Measurements from ENCODE around the gene IGFBP3. TPM values are rescaled to one million over a fixed set of nuclear protein-coding genes. Genes with fewer than 3 reads are reported as not detected.
A peak's percentile ranks its signal among the peaks of the same experiment; 100 is the strongest.

Gene IGFBP3
- total and polyA plus RNA-seq, 2 of the 13 experiments (the other 11 are each of a cell fraction or from before 2014, with no cell fraction given) = 57.5 TPM; not detected in 1

DNA sequence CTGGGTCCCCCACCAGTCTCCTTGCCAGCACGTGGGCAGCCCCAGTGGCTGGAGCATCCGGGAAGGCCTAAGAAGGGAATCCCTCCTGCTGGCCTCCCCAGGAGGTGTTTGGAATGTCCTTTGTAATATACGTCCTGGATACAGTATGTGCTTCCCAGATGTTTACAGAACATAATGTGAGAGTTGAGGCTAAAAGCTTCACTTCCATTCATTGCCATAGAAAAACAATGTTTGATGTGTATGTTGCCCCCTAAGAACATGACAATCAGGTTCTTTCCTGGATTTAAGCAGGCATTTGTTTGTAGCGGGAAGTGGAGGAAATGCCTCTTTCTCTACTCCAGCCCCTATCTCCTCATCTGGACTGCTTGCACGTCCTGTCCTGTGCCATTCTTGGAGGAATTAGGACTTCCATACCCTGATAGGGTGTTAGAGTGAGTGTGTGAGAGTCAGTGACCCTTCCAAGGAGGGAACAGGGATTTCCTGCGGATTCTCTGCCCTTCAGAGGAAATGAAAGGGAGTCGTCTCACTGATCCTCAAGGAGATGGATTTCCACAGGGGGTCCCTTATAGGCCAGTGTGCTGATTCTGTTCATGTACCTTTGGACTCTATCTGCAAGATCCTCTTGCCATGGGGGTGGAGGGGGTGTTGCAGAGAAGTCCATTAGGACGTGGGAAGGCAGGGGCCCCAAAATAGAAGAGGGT is 31.6 kb downstream of the IGFBP3 start (continued):
- TF ChIP-seq, protein P1, sequence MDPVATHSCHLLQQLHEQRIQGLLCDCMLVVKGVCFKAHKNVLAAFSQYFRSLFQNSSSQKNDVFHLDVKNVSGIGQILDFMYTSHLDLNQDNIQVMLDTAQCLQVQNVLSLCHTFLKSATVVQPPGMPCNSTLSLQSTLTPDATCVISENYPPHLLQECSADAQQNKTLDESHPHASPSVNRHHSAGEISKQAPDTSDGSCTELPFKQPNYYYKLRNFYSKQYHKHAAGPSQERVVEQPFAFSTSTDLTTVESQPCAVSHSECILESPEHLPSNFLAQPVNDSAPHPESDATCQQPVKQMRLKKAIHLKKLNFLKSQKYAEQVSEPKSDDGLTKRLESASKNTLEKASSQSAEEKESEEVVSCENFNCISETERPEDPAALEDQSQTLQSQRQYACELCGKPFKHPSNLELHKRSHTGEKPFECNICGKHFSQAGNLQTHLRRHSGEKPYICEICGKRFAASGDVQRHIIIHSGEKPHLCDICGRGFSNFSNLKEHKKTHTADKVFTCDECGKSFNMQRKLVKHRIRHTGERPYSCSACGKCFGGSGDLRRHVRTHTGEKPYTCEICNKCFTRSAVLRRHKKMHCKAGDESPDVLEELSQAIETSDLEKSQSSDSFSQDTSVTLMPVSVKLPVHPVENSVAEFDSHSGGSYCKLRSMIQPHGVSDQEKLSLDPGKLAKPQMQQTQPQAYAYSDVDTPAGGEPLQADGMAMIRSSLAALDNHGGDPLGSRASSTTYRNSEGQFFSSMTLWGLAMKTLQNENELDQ (CRISPR knock-in tag; IDR thresholded peaks at IDR 0.05; ENCODE audit: borderline replicate concordance) = no peak
- TF ChIP-seq ZFX (CRISPR knock-in tag; IDR thresholded peaks at IDR 0.05; ENCODE audit: low read depth) (no peak), ZFP36L2 (CRISPR knock-in tag; IDR thresholded peaks at IDR 0.05) (no peak), KDM4B (CRISPR knock-in tag; IDR thresholded peaks at IDR 0.05) (no peak), BCL6 (CRISPR knock-in tag; IDR thresholded peaks at IDR 0.05) (0 out of 2 replicates have a peak, but pooled peaks have one; percentile 5), ZNF446 (CRISPR knock-in tag; IDR thresholded peaks at IDR 0.05) (no peak; the same call in 1 of the 2 replicates), ZNF724P (CRISPR knock-in tag; IDR thresholded peaks at IDR 0.05; ENCODE audit: borderline replicate concordance) (no peak), MLLT10 (CRISPR knock-in tag; IDR thresholded peaks at IDR 0.05) (no peak), KDM2A (CRISPR knock-in tag; IDR thresholded peaks at IDR 0.05; ENCODE audit: borderline replicate concordance, low read depth) (no peak), CC2D1A (CRISPR knock-in tag; IDR thresholded peaks at IDR 0.05) (no peak), HOXA7 (CRISPR knock-in tag; IDR thresholded peaks at IDR 0.05) (no peak; the same call in 1 of the 2 replicates)
- TF ChIP-seq, protein P2, sequence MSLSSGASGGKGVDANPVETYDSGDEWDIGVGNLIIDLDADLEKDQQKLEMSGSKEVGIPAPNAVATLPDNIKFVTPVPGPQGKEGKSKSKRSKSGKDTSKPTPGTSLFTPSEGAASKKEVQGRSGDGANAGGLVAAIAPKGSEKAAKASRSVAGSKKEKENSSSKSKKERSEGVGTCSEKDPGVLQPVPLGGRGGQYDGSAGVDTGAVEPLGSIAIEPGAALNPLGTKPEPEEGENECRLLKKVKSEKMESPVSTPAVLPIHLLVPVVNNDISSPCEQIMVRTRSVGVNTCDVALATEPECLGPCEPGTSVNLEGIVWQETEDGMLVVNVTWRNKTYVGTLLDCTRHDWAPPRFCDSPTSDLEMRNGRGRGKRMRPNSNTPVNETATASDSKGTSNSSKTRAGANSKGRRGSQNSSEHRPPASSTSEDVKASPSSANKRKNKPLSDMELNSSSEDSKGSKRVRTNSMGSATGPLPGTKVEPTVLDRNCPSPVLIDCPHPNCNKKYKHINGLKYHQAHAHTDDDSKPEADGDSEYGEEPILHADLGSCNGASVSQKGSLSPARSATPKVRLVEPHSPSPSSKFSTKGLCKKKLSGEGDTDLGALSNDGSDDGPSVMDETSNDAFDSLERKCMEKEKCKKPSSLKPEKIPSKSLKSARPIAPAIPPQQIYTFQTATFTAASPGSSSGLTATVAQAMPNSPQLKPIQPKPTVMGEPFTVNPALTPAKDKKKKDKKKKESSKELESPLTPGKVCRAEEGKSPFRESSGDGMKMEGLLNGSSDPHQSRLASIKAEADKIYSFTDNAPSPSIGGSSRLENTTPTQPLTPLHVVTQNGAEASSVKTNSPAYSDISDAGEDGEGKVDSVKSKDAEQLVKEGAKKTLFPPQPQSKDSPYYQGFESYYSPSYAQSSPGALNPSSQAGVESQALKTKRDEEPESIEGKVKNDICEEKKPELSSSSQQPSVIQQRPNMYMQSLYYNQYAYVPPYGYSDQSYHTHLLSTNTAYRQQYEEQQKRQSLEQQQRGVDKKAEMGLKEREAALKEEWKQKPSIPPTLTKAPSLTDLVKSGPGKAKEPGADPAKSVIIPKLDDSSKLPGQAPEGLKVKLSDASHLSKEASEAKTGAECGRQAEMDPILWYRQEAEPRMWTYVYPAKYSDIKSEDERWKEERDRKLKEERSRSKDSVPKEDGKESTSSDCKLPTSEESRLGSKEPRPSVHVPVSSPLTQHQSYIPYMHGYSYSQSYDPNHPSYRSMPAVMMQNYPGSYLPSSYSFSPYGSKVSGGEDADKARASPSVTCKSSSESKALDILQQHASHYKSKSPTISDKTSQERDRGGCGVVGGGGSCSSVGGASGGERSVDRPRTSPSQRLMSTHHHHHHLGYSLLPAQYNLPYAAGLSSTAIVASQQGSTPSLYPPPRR (CRISPR knock-in tag; IDR thresholded peaks at IDR 0.05; ENCODE audit: borderline replicate concordance) = no peak
- TF ChIP-seq, protein P3, sequence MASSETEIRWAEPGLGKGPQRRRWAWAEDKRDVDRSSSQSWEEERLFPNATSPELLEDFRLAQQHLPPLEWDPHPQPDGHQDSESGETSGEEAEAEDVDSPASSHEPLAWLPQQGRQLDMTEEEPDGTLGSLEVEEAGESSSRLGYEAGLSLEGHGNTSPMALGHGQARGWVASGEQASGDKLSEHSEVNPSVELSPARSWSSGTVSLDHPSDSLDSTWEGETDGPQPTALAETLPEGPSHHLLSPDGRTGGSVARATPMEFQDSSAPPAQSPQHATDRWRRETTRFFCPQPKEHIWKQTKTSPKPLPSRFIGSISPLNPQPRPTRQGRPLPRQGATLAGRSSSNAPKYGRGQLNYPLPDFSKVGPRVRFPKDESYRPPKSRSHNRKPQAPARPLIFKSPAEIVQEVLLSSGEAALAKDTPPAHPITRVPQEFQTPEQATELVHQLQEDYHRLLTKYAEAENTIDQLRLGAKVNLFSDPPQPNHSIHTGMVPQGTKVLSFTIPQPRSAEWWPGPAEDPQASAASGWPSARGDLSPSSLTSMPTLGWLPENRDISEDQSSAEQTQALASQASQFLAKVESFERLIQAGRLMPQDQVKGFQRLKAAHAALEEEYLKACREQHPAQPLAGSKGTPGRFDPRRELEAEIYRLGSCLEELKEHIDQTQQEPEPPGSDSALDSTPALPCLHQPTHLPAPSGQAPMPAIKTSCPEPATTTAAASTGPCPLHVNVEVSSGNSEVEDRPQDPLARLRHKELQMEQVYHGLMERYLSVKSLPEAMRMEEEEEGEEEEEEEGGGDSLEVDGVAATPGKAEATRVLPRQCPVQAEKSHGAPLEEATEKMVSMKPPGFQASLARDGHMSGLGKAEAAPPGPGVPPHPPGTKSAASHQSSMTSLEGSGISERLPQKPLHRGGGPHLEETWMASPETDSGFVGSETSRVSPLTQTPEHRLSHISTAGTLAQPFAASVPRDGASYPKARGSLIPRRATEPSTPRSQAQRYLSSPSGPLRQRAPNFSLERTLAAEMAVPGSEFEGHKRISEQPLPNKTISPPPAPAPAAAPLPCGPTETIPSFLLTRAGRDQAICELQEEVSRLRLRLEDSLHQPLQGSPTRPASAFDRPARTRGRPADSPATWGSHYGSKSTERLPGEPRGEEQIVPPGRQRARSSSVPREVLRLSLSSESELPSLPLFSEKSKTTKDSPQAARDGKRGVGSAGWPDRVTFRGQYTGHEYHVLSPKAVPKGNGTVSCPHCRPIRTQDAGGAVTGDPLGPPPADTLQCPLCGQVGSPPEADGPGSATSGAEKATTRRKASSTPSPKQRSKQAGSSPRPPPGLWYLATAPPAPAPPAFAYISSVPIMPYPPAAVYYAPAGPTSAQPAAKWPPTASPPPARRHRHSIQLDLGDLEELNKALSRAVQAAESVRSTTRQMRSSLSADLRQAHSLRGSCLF (CRISPR knock-in tag; IDR thresholded peaks at IDR 0.05; ENCODE audit: borderline replicate concordance) = 0 out of 2 replicates have a peak, but pooled peaks have one; percentile 16
- TF ChIP-seq, protein P4, sequence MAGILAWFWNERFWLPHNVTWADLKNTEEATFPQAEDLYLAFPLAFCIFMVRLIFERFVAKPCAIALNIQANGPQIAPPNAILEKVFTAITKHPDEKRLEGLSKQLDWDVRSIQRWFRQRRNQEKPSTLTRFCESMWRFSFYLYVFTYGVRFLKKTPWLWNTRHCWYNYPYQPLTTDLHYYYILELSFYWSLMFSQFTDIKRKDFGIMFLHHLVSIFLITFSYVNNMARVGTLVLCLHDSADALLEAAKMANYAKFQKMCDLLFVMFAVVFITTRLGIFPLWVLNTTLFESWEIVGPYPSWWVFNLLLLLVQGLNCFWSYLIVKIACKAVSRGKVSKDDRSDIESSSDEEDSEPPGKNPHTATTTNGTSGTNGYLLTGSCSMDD (CRISPR knock-in tag; IDR thresholded peaks at IDR 0.05) = no peak

Measured in HepG2 (cell line).